ENCODE results near the gene ACVR2B.
A peak's percentile ranks its signal among the peaks of the same experiment; 100 is the strongest.
"Not testable (repeated sequence)": the region's sequence is repeated elsewhere in the genome, so short reads cannot be mapped to it uniquely, and the experiment has no call there.

ACVR2B gene

GRCh38 chr3:38453075-38453912 is at the start of gene ACVR2B:
ACVR2B (plus strand) TSS chr3:38453890; CDS start chr3:38454323, 433 bp downstream.
- DNase-seq, result peak; percentile 39

GRCh38 chr3:38404286-38404685 is 49.4 kb upstream of the ACVR2B start:
- DNase-seq, result no peak

- DNase-seq, result no peak
Observed at GRCh38 chr3:38411591-38411990, 42.1 kb upstream of the ACVR2B start.

- DNase-seq, result not testable (repeated sequence)
Observed at GRCh38 chr3:38420758-38421157, 32.9 kb upstream of the ACVR2B start.

GRCh38 chr3:38421679-38422336 is 31.9 kb upstream of the ACVR2B start:
- DNase-seq, result no peak

- DNase-seq, result not testable (repeated sequence)
Observed at GRCh38 chr3:38426798-38427426, 26.8 kb upstream of the ACVR2B start.

- not testable (repeated sequence) for DNase-seq
Observed at GRCh38 chr3:38432871-38433658, 20.6 kb upstream of the ACVR2B start.

- DNase-seq, result not testable (repeated sequence)
Observed at GRCh38 chr3:38433661-38434060, 20.0 kb upstream of the ACVR2B start.

GRCh38 chr3:38438436-38439069 is 15.1 kb upstream of the ACVR2B start:
- DNase-seq, result not testable (repeated sequence)

- DNase-seq, result not testable (repeated sequence)
Observed at GRCh38 chr3:38443205-38443604, 10.5 kb upstream of the ACVR2B start.

- no peak for DNase-seq
Observed at GRCh38 chr3:38446085-38446686, 7.5 kb upstream of the ACVR2B start.

- no peak for DNase-seq
Observed at GRCh38 chr3:38446812-38447211, 6.9 kb upstream of the ACVR2B start.

GRCh38 chr3:38450853-38451252 is 2.8 kb upstream of the ACVR2B start:
- DNase-seq, result no peak

GRCh38 chr3:38453913-38454177 is 155 bp downstream of the ACVR2B start:
- DNase-seq, result no peak

GRCh38 chr3:38454178-38454883 is 641 bp downstream of the ACVR2B start:
- DNase-seq, result no peak

GRCh38 chr3:38454884-38455638 is 1.4 kb downstream of the ACVR2B start:
- no peak for DNase-seq

- no peak for DNase-seq
Observed at GRCh38 chr3:38455639-38456430, 2.1 kb downstream of the ACVR2B start.

GRCh38 chr3:38457111-38458003 is 3.7 kb downstream of the ACVR2B start:
- no peak for DNase-seq

All from amniotic stem cell (primary cell).